IPS-20b (cell line): ENCODE results near the gene APOBEC3H.
"Not testable (repeated sequence)": the region's sequence is repeated elsewhere in the genome, so short reads cannot be mapped to it uniquely, and the experiment has no call there.

Experiments
- H3K27ac ChIP-seq: one replicate; pipeline ENCODE4 v1.5.1; 2013; ENCODE audit warnings: low read length
- H3K27me3 ChIP-seq: 2 replicates; pipeline ENCODE4 v1.6.1; 2013; ENCODE audit warnings: mild to moderate bottlenecking, low read length, inconsistent platforms; ENCODE audit not compliant: insufficient read depth
- H3K36me3 ChIP-seq: 2 replicates; pipeline ENCODE4 v1.6.1; 2013; ENCODE audit warnings: low read depth, mild to moderate bottlenecking, inconsistent platforms, low read length, moderate library complexity; ENCODE audit not compliant: insufficient read depth
- H3K4me1 ChIP-seq: 2 replicates; pipeline ENCODE4 v1.6.1; 2013; ENCODE audit warnings: mild to moderate bottlenecking, control low read depth, inconsistent platforms, low read length, moderate library complexity; ENCODE audit not compliant: insufficient read depth
- H3K4me3 ChIP-seq: 2 replicates; pipeline ENCODE4 v1.5.1; 2013; ENCODE audit warnings: mild to moderate bottlenecking, low read length, inconsistent platforms
- H3K9ac ChIP-seq: 2 replicates; pipeline ENCODE4 v1.6.1; 2013; ENCODE audit warnings: low read depth, mild to moderate bottlenecking, inconsistent platforms, low read length, moderate library complexity
- H3K9me3 ChIP-seq: 2 replicates; pipeline ENCODE4 v1.6.1; 2013; ENCODE audit warnings: mild to moderate bottlenecking, low read depth, low read length, inconsistent platforms; ENCODE audit not compliant: insufficient read depth

APOBEC3H gene

GRCh38 chr22:39097098-39098020 is at the start of gene APOBEC3H:
APOBEC3H (plus strand) TSS chr22:39097244; CDS start chr22:39100279, 3,035 bp downstream.
- Histone ChIP-seq H3K9me3 (no peaks in the 10 kb centered on the region), H3K27me3 (no peaks in the 10 kb centered on the region), H3K4me1 (peaks cover 7% of the 10 kb centered on the region; the same call in 1 of the 2 replicates), H3K27ac (peak within 1 kb of the TSS; percentile 14), H3K4me3 (no peak within 1 kb of the TSS), H3K9ac (peak within 1 kb of the TSS; percentile 59; the same call in 1 of the 2 replicates), H3K36me3 (no peaks in the 10 kb centered on the region)

GRCh38 chr22:39049486-39049885 is 47.6 kb upstream of the APOBEC3H start:
- not testable (repeated sequence) for H3K9me3 ChIP-seq, H3K9ac ChIP-seq, H3K4me3 ChIP-seq, H3K36me3 ChIP-seq, H3K27me3 ChIP-seq, H3K4me1 ChIP-seq, H3K27ac ChIP-seq

- H3K36me3 ChIP-seq, H3K27ac ChIP-seq, H3K4me3 ChIP-seq, H3K27me3 ChIP-seq, H3K4me1 ChIP-seq, H3K9me3 ChIP-seq: not testable (repeated sequence)
- peak overlapping the region; percentile 12; the same call in 1 of the 2 replicates for H3K9ac ChIP-seq
Observed at GRCh38 chr22:39051844-39052495, 45.1 kb upstream of the APOBEC3H start.

- Histone ChIP-seq H3K27ac (no peak overlapping the region), H3K9me3 (no peaks in the 10 kb centered on the region; the same call in 1 of the 2 replicates), H3K36me3 (no peaks in the 10 kb centered on the region), H3K4me1 (no peaks in the 10 kb centered on the region; the same call in 1 of the 2 replicates), H3K27me3 (no peaks in the 10 kb centered on the region; the same call in 1 of the 2 replicates), H3K4me3 (no peak overlapping the region), H3K9ac (no peak overlapping the region)
Observed at GRCh38 chr22:39055658-39056057, 41.4 kb upstream of the APOBEC3H start.

- H3K27me3 ChIP-seq, H3K9ac ChIP-seq, H3K9me3 ChIP-seq, H3K27ac ChIP-seq, H3K4me1 ChIP-seq, H3K36me3 ChIP-seq, H3K4me3 ChIP-seq: not testable (repeated sequence)
Observed at GRCh38 chr22:39061290-39061689, 35.8 kb upstream of the APOBEC3H start.

- H3K4me3 ChIP-seq, H3K27me3 ChIP-seq, H3K27ac ChIP-seq, H3K4me1 ChIP-seq, H3K9ac ChIP-seq, H3K9me3 ChIP-seq, H3K36me3 ChIP-seq: not testable (repeated sequence)
Observed at GRCh38 chr22:39061951-39062350, 35.1 kb upstream of the APOBEC3H start.

GRCh38 chr22:39063904-39064303 is 33.1 kb upstream of the APOBEC3H start:
- H3K9ac ChIP-seq, H3K27ac ChIP-seq, H3K4me3 ChIP-seq, H3K36me3 ChIP-seq, H3K9me3 ChIP-seq, H3K27me3 ChIP-seq, H3K4me1 ChIP-seq: not testable (repeated sequence)

GRCh38 chr22:39066442-39067276 is 30.4 kb upstream of the APOBEC3H start:
- H3K9ac ChIP-seq, H3K4me1 ChIP-seq, H3K36me3 ChIP-seq, H3K9me3 ChIP-seq, H3K4me3 ChIP-seq, H3K27ac ChIP-seq, H3K27me3 ChIP-seq: not testable (repeated sequence)

- Histone ChIP-seq H3K4me1 (no peaks in the 10 kb centered on the region), H3K9me3 (no peaks in the 10 kb centered on the region), H3K36me3 (no peaks in the 10 kb centered on the region), H3K27ac (no peak overlapping the region), H3K9ac (no peak overlapping the region), H3K4me3 (no peak overlapping the region), H3K27me3 (no peaks in the 10 kb centered on the region)
Observed at GRCh38 chr22:39068033-39068785, 28.8 kb upstream of the APOBEC3H start.

- no peaks in the 10 kb centered on the region for H3K27me3 ChIP-seq
- H3K9ac ChIP-seq = no peak overlapping the region
- no peak overlapping the region for H3K4me3 ChIP-seq
- H3K27ac ChIP-seq = no peak overlapping the region
- H3K9me3 ChIP-seq = no peaks in the 10 kb centered on the region
- peaks cover 4% of the 10 kb centered on the region; the same call in 1 of the 2 replicates for H3K4me1 ChIP-seq
- H3K36me3 ChIP-seq = no peaks in the 10 kb centered on the region
Observed at GRCh38 chr22:39070186-39070585, 26.9 kb upstream of the APOBEC3H start.

GRCh38 chr22:39072581-39072981 is 24.5 kb upstream of the APOBEC3H start:
- H3K9ac ChIP-seq, H3K4me3 ChIP-seq, H3K9me3 ChIP-seq, H3K27me3 ChIP-seq, H3K4me1 ChIP-seq, H3K27ac ChIP-seq, H3K36me3 ChIP-seq: not testable (repeated sequence)
